H54 (cell line): ENCODE results near the gene ARVCF.

Experiments
- DNase-seq: peaks from one replicate; pipeline ENCODE4 v3.0.0; 2011; ENCODE audit warnings: low spot score, mixed read lengths; ENCODE audit not compliant: insufficient read length
- FAIRE-seq: peaks from 3 replicates; lab custom pipeline; 2011; peaks lifted over from hg19 to GRCh38; lab: Jason Lieb, UNC
- POLR2A ChIP-seq: IDR thresholded peaks from 2 replicates; pipeline ENCODE4 v1.6.1; 2011; ENCODE audit warnings: low read depth, mild to moderate bottlenecking, low read length

ARVCF gene

GRCh38 chr22:20029550-20030225 is 13.1 kb upstream of the ARVCF start:
- no peak for FAIRE-seq
- no peak for DNase-seq
- TF ChIP-seq POLR2A = no peak

DNA sequence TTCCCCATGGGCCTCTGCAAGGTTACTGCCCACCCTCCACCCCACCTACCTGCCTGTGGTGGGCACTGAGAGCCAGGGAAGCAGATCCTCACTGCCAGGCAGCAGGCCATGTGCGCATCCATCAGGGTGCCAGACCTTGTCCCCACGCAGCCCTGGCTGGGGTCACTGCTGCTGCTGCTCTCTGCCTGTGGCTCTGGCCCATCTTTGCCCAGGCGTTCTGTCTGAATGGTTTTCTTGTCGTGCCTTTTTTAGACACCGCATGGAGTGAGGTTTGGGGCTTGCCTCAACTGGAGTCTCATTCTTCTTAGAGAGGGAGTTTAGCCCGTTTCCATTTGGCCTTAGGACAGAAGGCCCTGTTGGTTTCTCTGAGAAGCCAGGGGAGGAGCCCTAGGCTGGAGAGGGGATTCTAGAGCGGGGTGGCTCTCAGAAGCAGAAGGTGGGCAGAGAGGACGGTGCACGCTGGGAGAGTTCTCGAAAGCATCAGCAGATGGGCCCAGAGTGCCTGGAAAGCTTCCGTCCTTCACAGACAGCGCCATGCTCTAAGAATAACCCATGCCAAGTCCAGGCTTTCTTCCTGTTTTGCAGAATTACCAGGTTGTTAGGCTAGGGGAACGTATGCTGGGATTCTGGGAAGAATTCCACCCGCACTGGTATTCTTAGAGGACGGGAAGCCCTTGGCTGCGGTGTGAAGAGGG is 12.4 kb upstream of the ARVCF start:
- FAIRE-seq (no peak), DNase-seq (no peak)
- no peak for TF ChIP-seq POLR2A

GRCh38 chr22:20027966-20028854 is 11.6 kb upstream of the ARVCF start:
- DNase-seq (no peak), FAIRE-seq (no peak)
- no peak for TF ChIP-seq POLR2A

- TF ChIP-seq POLR2A = no peak
- DNase-seq (no peak), FAIRE-seq (no peak)
These were observed 10.5 kb upstream of the ARVCF start for GRCh38 chr22:20026996-20027601.

DNA sequence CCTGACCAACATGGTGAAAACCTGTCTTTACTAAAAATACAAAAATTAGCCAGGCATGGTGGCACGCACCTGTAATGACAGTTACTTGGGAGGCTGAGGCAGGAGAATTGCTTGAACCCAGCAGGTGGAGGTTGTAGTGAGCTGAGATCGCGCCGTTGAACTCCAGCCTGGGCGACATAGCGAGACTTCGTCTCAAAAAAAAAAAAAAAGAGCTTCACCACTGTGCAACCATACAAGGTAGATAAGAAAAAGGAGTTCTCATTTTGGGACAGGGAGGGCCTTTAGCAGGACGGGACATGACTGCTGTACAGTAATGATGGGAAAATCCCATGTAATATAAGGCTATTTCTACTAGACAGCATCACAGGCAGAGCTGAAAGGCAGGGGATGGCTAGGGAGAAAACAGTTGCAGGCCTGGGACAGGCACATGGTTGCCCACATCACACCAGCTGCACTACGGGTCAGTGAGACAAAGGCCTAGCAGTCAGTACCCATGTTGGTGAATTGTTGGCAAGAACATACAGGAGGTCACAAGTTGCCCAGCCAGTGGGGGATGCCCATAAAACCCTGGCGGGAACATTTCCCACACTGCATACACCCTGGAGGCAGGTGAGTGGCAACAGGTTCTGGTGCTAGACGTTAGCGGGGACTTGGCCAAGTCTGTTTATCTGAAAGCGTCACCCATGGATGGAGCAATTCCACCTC is 9.7 kb upstream of the ARVCF start:
- no peak for FAIRE-seq
- no peak for DNase-seq
- no peak for TF ChIP-seq POLR2A

DNA sequence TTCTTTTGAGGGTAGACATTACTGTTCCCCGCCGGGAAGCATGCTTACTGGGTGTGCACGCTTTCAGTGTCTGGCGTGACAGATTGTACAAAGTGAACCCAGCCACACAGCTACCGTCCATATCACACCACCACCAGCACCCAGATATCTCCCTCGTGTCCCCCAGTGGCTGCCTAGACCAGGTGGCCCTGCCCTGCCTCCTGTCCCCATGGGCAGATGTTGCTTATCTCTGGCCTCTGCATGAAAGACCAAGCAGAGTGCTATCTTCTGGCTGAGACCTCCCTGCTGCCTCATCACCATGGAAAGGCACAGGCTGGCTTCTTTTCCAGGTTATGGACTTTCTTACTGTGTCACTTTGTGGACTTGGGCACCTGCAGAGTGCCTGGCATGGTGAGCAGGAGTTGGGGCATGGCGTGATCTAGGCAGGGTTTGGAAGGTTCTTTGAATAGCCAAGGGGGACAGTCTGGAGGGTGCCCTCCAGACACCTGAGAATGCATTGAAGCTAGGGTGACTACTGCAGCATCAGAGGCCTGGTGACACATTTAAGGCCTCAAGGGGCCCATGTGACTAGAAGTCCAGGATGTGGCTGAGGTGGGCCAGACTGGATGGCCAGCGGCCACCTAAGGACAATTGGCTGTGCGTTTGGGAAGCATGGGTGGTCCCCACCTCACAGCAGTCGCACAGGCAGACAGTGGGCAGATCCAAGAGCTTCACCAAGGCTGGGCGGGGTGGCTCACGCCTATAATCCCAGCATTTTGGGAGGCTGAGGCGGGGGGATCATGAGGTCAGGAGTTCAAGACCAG is 9.0 kb upstream of the ARVCF start:
- no peak for TF ChIP-seq POLR2A
- DNase-seq = no peak
- FAIRE-seq = no peak

DNA sequence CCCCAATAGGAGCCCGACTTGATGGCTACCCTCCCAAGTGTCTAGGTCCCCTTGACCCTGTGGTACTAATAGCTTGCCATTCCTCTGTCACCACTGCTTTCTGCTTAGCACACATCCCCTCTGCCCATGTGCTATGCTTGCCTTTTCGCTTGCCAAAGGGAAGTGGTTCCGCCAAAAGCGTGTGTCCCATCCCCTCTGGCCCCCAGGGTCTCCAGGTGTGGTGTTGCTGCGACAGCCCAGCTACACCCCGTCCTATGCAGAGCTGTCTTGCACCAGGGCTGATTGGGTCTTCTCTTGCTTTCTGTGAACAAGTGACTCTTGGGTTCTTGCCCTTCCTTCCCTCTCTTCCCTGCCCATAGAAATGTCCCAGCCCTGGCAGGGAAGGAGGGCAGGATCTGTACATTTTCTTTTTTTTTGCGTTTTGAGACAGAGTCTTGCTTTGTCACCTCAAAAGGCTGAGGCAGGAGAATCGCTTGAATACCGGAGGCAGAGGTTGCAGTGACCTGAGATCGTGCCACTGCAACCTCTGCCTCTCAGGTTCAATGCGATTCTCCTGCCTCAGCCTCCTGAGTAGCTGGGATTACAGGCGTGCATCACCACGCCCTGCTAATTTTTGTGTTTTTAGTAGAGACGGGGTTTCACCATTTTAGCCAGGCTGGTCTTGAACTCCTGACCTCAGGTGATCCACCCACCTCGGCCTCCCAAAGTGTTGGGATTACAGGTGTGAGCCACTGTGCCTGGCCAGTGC is 8.2 kb upstream of the ARVCF start:
- DNase-seq (no peak), FAIRE-seq (no peak)
- no peak for TF ChIP-seq POLR2A

DNA sequence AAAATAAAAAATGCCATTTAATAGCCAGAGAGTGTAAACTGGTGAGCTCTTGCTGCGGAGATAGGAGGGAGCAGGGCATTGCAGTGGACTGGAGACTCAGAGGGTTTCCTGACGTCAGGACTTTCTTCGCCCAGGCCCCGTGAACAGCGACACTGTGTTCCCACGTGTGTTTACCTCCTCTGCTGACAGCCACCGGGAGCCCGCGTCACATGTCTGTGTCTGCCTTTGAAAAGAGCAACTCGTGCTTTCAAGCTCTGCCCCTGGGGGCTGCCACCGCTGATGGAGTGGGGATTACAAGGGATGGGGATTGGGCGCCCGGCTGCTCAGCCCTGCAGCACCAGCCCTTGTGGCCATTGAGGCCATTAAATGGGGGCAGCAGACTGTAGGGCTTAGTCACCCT is 7.6 kb upstream of the ARVCF start:
- DNase-seq = no peak
- FAIRE-seq = no peak
- no peak for TF ChIP-seq POLR2A

DNA sequence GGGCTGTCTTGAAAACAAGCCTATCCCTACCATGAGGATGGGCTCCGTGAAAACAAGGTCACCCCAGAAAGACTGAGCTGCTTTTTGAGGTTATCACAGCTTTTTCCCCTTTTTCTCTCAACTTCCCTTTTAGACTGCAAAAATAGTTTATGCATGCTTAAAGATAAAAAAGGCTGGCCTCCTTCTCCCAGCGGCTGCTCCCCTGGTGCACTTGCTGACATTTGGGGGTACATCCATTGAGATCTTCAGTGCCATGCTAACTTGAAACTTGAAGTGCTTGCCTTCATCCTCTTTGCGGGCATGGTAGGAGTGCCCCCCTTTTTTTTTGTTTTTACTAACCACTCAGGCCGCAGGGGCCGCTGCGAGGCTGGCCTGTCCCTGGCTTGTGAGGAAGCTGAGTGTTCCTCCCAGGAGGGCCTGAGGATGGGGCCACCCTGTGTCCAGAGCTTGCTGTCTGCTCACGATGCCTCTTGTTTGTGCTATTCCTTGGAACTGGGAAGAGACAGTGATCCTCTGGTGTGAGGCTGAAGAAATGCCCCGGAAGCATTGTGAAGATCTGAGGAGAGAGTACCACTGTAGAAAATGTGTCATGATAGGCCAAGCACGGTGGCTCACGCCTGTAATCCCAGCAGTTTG is 6.5 kb upstream of the ARVCF start:
- FAIRE-seq = no peak
- TF ChIP-seq POLR2A = no peak
- no peak for DNase-seq

DNA sequence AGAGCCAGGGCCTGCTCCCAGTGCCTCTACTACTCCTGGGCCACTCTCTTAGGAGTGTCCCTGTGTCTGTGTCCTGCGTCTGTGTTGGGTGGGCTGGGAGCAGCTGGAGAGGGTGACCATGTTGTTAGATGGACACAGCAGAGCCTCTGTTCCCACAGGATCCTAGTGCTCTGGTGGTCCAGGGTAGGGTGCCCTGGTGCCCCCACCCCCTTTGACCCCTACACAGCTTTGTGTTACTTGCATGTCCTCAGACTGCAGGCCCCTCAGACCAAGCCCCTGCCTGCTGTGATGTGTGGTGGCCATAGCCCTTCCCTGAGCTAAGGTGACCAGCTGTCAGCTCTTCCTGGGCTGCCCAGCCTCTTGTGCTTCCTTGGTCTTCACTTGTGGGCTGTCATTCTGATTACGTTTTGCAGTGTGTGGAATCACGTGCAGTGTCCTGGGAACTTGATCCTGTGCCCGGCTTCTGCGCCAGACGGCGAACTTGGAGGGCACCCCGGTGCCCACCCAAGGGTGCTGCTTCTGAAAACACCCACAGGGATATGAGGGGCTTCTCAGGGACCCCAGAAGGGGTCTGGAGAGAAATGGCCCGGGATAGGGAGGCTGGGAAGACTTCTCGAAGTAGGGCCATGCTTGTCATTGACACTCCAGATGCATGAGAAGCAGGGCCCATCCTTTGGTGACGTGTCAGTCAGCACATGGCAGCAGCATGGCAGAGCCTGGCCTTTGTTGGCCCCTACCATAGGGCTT is 5.8 kb upstream of the ARVCF start:
- FAIRE-seq (no peak), DNase-seq (no peak)
- TF ChIP-seq POLR2A = no peak
